Pancreas (tissue), 10 donors: ENCODE results near the gene R3HDML. TPM values are rescaled to one million over a fixed set of nuclear protein-coding genes. Genes with fewer than 3 reads are reported as not detected.

ENCODE experiments used
- ATAC-seq, 4 donors: fragments of 200-7000 bp; cut with Tn5 transposase; one replicate each; pipeline versions ENCODE4 v1.8.0 to v1.9.1; 2020; ENCODE audit warnings: mild to moderate bottlenecking in 4 of 4, moderate library complexity in 4 of 4
- DNase-seq, 6 donors: peaks; one replicate each; pipeline ENCODE4 v3.0.0-alpha.2; 2020
- FAIRE-seq: peaks from 2 replicates; lab custom pipeline; 2012; peaks lifted over from hg19 to GRCh38; lab: Jason Lieb, UNC
- H3K27ac ChIP-seq, 4 donors: fragments of 200-600 bp; sonication (generic); 1 replicate in 3 of 4; 2 replicates in 1 of 4; pipeline versions ENCODE4 v1.5.0 to v1.8.0; 2020
- H3K27me3 ChIP-seq, 4 donors: fragments of 200-600 bp; one replicate each; pipeline ENCODE4 v1.8.0; 2021
- H3K36me3 ChIP-seq, 3 donors: fragments of 200-600 bp; sonication (generic) in 1 of 3; one replicate each; pipeline versions ENCODE4 v1.5.0 to v1.8.0; 2020 to 2021
- H3K4me1 ChIP-seq, 3 donors: fragments of 200-600 bp; one replicate each; pipeline ENCODE4 v1.8.0; 2021
- H3K4me3 ChIP-seq, 4 donors: fragments of 200-600 bp; sonication (generic) in 2 of 4; one replicate each; pipeline versions ENCODE4 v1.5.0 to v1.8.0; 2020 to 2021
- H3K9me3 ChIP-seq, 4 donors: fragments of 200-600 bp; one replicate each; pipeline ENCODE4 v1.8.0; 2021
- WGBS, 2 donors: extraction: QIAGEN DNeasy Blood & Tissue Kit; methylation state at CpG; one replicate each; pipeline ENCODE4 v1.1.7; 2013; 5-methylcytosine and 5-hydroxymethylcytosine counted together
- intact Hi-C, 3 donors: fragments of 100-400 bp; cut with DNase I; formaldehyde crosslinking; loops; one replicate each; pipeline versions ENCODE4 v1.11.1 to v1.14.2; 2022
- polyA plus RNA-seq, 2 donors: library from polyadenylated mRNA; stranded (reverse); fragments of 200-250 nt; gene quantifications; one replicate each; pipeline ENCODE4 v1.2.3, GENCODE V29; 2013
- total RNA-seq, 6 donors: library from RNA; stranded (reverse); fragmentation: NEBNext Ultra II Directional in 4 of 6; extraction: Animal tissue kit (Norgen Biotek cat#: 25700) in 4 of 6; gene quantifications; one replicate each; pipeline versions ENCODE4 v1.2.1 to v1.2.4, GENCODE V29; 2021 to 2023
- TF ChIP-seq, protein P1 (sequence below), 4 donors: fragments of 200-600 bp; sonication (generic) in 3 of 4; IDR thresholded peaks; one replicate each; pipeline versions ENCODE4 v1.5.0 to v1.8.0; 2021; ENCODE audit warnings: antibody characterized with exemption in 4 of 4
- donor health status: healthy with polysubstance abuse.
- donor health status: DM: no; HTN: no; CAD: no; lungs with moderate emphysema.
- donor health status: DM: no; HTN: no; CAD: no.
- donor health status: control.
- donor health status: control.
- donor health status: Bipolar disorder and iron deficiency.
- donor health status: DM: yes; HTN: yes; CAD: no.
- donor health status: DM: no; HTN: no; CAD: no.
- donor health status: DM: no; HTN: no; CAD: no.
- donor health status: DM: yes; HTN: yes; CAD: no.

The R3HDML gene
- total and polyA plus RNA-seq, 8 donors: not detected

DNA sequence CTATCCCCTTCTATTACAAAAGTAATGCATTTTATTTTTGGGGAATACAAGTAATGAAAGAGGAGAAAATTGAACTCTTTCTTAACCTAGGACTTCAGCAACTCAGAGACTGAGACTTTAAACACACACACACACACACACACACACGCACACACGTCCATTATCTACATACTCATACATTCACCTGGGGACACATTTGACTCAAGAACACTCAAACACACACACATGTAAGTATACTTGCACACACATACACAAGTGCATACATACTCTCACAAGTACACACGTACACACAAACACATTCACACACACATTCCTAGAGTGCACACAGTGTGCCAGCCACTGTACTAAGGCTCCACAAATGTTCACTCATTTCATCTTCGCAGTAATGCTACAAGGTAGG is 2.1 kb upstream of the R3HDML start:
- ATAC-seq: peak in 1 of 4 donors; percentile 11
- intact Hi-C loops: no loop called here
- no peak overlapping the region for H3K4me3 ChIP-seq

DNA sequence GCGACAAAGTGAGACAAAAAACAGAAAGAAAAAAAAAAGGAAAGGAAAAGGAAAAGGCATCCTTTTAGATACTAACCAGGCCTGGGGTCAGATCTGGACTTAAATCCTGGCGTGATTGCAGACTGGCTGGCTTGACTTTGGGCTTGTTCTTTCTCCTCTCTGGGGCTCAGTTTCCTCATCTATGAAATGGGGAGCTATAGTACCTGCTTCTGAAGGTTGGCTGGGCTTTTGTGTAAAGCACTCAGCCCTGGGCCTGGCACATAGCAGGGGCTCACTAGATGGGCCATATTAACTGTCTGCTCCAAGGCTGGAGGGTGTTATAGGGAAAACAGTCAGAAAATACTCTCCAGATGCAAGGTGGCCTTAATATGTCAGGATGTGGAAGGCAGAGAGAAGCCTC is 1.2 kb upstream of the R3HDML start:
- FAIRE-seq (no peak), DNase-seq (peak in 1 of 6 donors; percentile 14), ATAC-seq (no peak)
- H3K27me3 ChIP-seq: no peaks in the 10 kb centered on the region
- WGBS, 2 donors: 90 to 96% methylated on average over 2 of the region's 2 CpGs
- H3K9me3 ChIP-seq: no peaks in the 10 kb centered on the region
- H3K36me3 ChIP-seq: no peaks in the 10 kb centered on the region
- no peak overlapping the region for H3K4me3 ChIP-seq
- intact Hi-C loops: no loop called here
- no peak overlapping the region for H3K27ac ChIP-seq
- TF ChIP-seq, protein P1, sequence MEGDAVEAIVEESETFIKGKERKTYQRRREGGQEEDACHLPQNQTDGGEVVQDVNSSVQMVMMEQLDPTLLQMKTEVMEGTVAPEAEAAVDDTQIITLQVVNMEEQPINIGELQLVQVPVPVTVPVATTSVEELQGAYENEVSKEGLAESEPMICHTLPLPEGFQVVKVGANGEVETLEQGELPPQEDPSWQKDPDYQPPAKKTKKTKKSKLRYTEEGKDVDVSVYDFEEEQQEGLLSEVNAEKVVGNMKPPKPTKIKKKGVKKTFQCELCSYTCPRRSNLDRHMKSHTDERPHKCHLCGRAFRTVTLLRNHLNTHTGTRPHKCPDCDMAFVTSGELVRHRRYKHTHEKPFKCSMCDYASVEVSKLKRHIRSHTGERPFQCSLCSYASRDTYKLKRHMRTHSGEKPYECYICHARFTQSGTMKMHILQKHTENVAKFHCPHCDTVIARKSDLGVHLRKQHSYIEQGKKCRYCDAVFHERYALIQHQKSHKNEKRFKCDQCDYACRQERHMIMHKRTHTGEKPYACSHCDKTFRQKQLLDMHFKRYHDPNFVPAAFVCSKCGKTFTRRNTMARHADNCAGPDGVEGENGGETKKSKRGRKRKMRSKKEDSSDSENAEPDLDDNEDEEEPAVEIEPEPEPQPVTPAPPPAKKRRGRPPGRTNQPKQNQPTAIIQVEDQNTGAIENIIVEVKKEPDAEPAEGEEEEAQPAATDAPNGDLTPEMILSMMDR (IDR thresholded peaks at IDR 0.05): no peak
- peaks cover 0 to 3% (median 0%) of the 10 kb centered on the region in 3 donors for H3K4me1 ChIP-seq

More for the DNA sequence above, 2.1 kb upstream of the R3HDML start:
- H3K4me1 ChIP-seq: peaks cover 0 to 3% (median 0%) of the 10 kb centered on the region in 3 donors
- no peaks in the 10 kb centered on the region for H3K27me3 ChIP-seq
- H3K27ac ChIP-seq: no peak overlapping the region
- TF ChIP-seq, protein P1 (IDR thresholded peaks at IDR 0.05): no peak
- WGBS, 2 donors: 60 to 63% methylated on average over 4 of the region's 4 CpGs
- H3K36me3 ChIP-seq: no peaks in the 10 kb centered on the region
- H3K9me3 ChIP-seq: no peaks in the 10 kb centered on the region
- no peak for FAIRE-seq
- DNase-seq: no peak

DNA sequence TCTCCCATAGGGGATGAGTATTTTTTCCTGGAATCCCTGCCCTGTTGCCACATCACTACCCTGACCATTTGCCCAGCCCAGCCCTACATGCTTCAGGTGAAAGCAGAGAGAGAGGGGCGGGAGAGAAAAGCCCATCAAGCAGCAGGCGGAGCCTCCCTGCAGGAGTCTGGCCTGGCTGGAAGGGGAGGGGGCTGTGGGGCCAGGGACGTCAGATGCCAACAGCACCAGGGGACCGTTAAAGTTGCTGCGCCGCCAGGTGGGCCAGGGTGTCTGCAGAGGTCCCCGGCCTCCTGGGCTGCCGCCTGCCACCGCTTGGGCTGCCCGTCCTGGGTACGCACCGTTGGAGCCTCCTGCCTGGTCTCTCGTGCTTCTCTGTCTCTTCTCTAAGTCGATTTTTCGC is 757 bp upstream of the R3HDML start:
- Histone ChIP-seq H3K27ac (no peak overlapping the region), H3K36me3 (no peaks in the 10 kb centered on the region), H3K9me3 (no peaks in the 10 kb centered on the region), H3K4me3 (no peak overlapping the region), H3K27me3 (no peaks in the 10 kb centered on the region), H3K4me1 (peaks cover 0 to 3% (median 0%) of the 10 kb centered on the region in 3 donors)
- DNase-seq (peak in 1 of 6 donors; percentile 39), ATAC-seq (no peak), FAIRE-seq (no peak)
- WGBS, 2 donors: 72 to 83% methylated on average over 15 of the region's 15 CpGs
- intact Hi-C loops: no loop called here
- TF ChIP-seq, protein P1 (IDR thresholded peaks at IDR 0.05): no peak

DNA sequence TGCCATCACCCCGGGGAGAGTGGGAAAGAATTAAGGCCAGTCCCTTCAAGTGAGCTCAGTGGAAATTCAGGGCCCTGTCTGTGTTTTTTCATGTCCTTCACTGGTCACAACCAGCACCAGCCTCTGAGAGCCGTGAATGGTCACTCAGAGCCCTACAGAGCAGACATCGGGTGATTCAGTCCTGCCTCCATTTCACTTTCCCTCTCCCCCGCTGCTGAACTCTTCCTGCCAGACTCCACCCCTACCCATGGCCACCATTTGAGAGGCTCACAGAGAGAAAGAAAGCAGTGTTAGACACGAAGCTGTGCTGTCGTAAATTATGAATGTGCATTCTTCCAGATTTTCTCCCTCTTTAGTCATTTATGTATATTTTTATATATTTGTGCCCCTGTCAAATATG is 5.4 kb downstream of the R3HDML start:
- Histone ChIP-seq H3K4me1 (no peaks in the 10 kb centered on the region), H3K36me3 (no peaks in the 10 kb centered on the region), H3K4me3 (no peak overlapping the region), H3K9me3 (no peaks in the 10 kb centered on the region), H3K27ac (no peak overlapping the region), H3K27me3 (no peaks in the 10 kb centered on the region)
- no peak for ATAC-seq
- no peak for FAIRE-seq
- WGBS, 2 donors: 82% methylated on average over 6 of the region's 6 CpGs
- TF ChIP-seq, protein P1 (IDR thresholded peaks at IDR 0.05): no peak
- intact Hi-C loops: no loop called here
- DNase-seq: no peak

DNA sequence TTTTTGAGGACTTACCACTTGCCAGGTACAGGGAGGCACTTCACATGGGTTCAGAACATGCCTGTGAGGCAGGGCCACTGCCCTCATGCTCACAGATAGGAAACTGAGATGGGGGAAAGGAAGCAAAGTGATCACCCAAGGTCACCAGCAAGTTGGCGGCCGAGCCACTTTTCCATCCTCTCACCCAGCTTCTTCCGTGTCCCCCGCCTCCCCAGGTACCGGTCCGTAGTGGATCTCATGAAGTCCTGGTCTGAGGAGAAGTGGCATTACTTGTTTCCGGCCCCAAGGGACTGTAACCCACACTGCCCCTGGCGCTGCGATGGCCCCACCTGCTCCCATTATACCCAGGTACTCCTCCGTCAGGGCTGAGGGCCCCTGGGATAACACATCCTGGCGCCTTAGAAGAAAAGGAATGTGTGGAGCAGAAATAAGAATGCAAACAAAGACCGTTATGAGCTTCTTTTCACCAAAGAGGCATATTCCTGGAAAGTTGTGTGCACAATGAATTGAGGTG is 6.4 kb downstream of the R3HDML start:
- intact Hi-C loops: no loop called here
- H3K9me3 ChIP-seq: no peaks in the 10 kb centered on the region
- TF ChIP-seq, protein P1 (IDR thresholded peaks at IDR 0.05): no peak
- no peak for FAIRE-seq
- H3K27me3 ChIP-seq: no peaks in the 10 kb centered on the region
- no peak overlapping the region for H3K4me3 ChIP-seq
- no peak for DNase-seq
- H3K4me1 ChIP-seq: no peaks in the 10 kb centered on the region
- H3K36me3 ChIP-seq: no peaks in the 10 kb centered on the region
- WGBS, 2 donors: 82 to 92% methylated on average over 12 of the region's 12 CpGs
- H3K27ac ChIP-seq: no peak overlapping the region
- ATAC-seq: no peak
